Measurements from ENCODE around the gene DUSP2. TPM values are rescaled to one million over a fixed set of nuclear protein-coding genes. Genes with fewer than 3 reads are reported as not detected.
A peak's percentile ranks its signal among the peaks of the same experiment; 100 is the strongest.

Gene DUSP2
- total RNA-seq, 4 donors from 2014 or later = 2.2 to 8.4 (median 2.4) TPM

GRCh38 chr2:96119389-96119751 is 25.9 kb downstream of the DUSP2 start:
- DNase-seq = no peak
- Histone ChIP-seq H3K9me3 (no peaks in the 10 kb centered on the region), H3K4me1 (peaks cover 5 to 11% of the 10 kb centered on the region in 2 donors), H3K27me3 (no peaks in the 10 kb centered on the region), H3K27ac (no peak overlapping the region), H3K36me3 (no peaks in the 10 kb centered on the region), H3K4me3 (replicated peaks in 1 of 3) (no peak overlapping the region)
- intact Hi-C loops (cut with DNase I) = loop anchor here (10.0 kb wide), 1 partner anchor 95 kb away; no protein-coding TSS in a partner anchor
- 94 to 96% methylated on average over 5 of the region's 5 CpGs for WGBS, 2 donors
- TF ChIP-seq POLR2A (IDR thresholded peaks at IDR 0.05) (no peak), CTCF (IDR thresholded peaks at IDR 0.05) (no peak)

- intact Hi-C loops (cut with DNase I) = loop anchor here (10.0 kb wide), 1 partner anchor 94 kb away; no protein-coding TSS in a partner anchor
- no peak for DNase-seq
- WGBS, 2 donors = 89 to 93% methylated on average over 5 to 11 of the region's 13 CpGs
- TF ChIP-seq POLR2A (IDR thresholded peaks at IDR 0.05) (no peak), CTCF (IDR thresholded peaks at IDR 0.05) (no peak)
- no peak overlapping the region for H3K27ac ChIP-seq
- peaks cover 5 to 11% of the 10 kb centered on the region in 2 donors for H3K4me1 ChIP-seq
- H3K27me3 ChIP-seq = no peaks in the 10 kb centered on the region
- no peaks in the 10 kb centered on the region for H3K9me3 ChIP-seq
- H3K4me3 ChIP-seq (replicated peaks in 1 of 3) = no peak overlapping the region
- H3K36me3 ChIP-seq = no peaks in the 10 kb centered on the region
Observed at GRCh38 chr2:96118698-96119388, 26.4 kb downstream of the DUSP2 start.

- no peaks in the 10 kb centered on the region for H3K36me3 ChIP-seq
- no peak overlapping the region for H3K4me3 ChIP-seq (replicated peaks in 1 of 3)
- TF ChIP-seq CTCF (IDR thresholded peaks at IDR 0.05) = no peak
- intact Hi-C loops (cut with DNase I) = loop anchor here (10.0 kb wide), 1 partner anchor 93 kb away; no protein-coding TSS in a partner anchor
- no peaks in the 10 kb centered on the region for H3K9me3 ChIP-seq
- peaks cover 5 to 11% of the 10 kb centered on the region in 2 donors for H3K4me1 ChIP-seq
- WGBS, 2 donors = 37 to 47% methylated on average over 13 to 17 of the region's 17 CpGs
- no peak overlapping the region for H3K27ac ChIP-seq
- no peak for DNase-seq
- H3K27me3 ChIP-seq = no peaks in the 10 kb centered on the region
Observed at GRCh38 chr2:96117701-96118588, 27.3 kb downstream of the DUSP2 start.

- DNase-seq = peak; percentile 55
- H3K27me3 ChIP-seq = no peaks in the 10 kb centered on the region
Observed at GRCh38 chr2:96116879-96117533, 28.2 kb downstream of the DUSP2 start.

More at GRCh38 chr2:96116879-96117533, 28.2 kb downstream of the DUSP2 start:
- intact Hi-C loops (cut with DNase I) = loop anchor here (10.0 kb wide), 1 partner anchor 92 kb away; no protein-coding TSS in a partner anchor
- WGBS, 2 donors = 5 to 6% methylated on average over 11 to 13 of the region's 62 CpGs
- TF ChIP-seq POLR2A (IDR thresholded peaks at IDR 0.05) (no peak), CTCF (IDR thresholded peaks at IDR 0.05) (peak in 5 of 6 experiments; percentile 44 to 98 (median 92))
- H3K36me3 ChIP-seq = no peaks in the 10 kb centered on the region
- H3K4me1 ChIP-seq = peaks cover 5 to 11% of the 10 kb centered on the region in 2 donors
- no peak overlapping the region for H3K27ac ChIP-seq
- H3K4me3 ChIP-seq (replicated peaks in 1 of 3) = peak overlapping the region in 2 of 3 donors; percentile 29 to 35
- no peaks in the 10 kb centered on the region for H3K9me3 ChIP-seq

All from thyroid gland (tissue), 4 donors.